Stimulated activated CD8-positive, alpha-beta memory T cell treated with anti-CD3 and anti-CD28 coated beads, Interleukin-4, amount 100 ng/mL, for 24 hours (primary cell): ENCODE results near the gene EPN1.
"Not testable (repeated sequence)": the region's sequence is repeated elsewhere in the genome, so short reads cannot be mapped to it uniquely, and the experiment has no call there.

Experiments
- DNase-seq: peaks from one replicate; pipeline ENCODE4 v3.0.0-alpha.2; 2020; ENCODE audit warnings: low read depth

EPN1 gene

DNA sequence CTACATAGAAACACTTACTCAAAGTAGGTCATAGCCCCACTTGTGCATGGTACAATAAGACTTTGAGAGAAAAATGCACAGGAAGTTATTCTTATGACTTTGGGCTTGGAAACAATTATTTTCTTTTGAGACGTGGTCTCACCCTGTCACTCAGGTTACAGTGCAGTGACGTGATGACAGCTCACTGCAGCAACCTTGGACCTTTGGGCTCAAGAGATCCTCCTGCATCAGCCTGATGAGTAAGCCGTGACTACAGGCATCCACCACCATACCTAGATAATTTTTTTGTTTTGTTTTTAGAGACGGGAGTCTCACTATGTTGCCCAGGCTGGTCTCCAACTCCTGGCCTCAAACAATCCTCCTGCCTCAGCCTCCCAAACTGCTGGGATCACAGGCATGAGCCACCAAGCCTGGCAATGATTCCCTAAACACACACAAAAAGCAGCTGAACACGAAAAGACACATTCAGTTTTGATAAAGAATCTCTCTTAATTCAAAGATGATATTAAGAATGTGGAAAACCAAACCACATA, 45.3 kb downstream of the EPN1 start:
- DNase-seq, result no peak

DNA sequence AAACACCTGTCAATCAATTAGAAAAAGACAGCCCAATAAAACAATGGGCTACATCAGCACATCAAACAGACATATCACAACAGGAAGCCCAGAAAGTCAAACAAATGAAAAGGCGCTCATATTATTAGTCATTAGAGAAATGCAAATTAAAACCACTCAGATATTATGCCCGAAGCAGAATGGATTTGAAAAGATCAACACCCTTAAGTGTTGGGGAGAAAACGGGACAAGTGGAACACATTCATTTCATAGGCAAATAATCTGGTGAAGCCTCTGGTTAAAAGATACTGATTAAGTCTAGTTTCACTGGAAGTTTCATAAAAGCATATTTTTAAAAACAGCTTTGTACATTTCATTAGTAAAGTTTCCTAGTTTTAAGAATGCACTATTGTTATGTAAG, 45.8 kb downstream of the EPN1 start:
- no peak for DNase-seq

DNA sequence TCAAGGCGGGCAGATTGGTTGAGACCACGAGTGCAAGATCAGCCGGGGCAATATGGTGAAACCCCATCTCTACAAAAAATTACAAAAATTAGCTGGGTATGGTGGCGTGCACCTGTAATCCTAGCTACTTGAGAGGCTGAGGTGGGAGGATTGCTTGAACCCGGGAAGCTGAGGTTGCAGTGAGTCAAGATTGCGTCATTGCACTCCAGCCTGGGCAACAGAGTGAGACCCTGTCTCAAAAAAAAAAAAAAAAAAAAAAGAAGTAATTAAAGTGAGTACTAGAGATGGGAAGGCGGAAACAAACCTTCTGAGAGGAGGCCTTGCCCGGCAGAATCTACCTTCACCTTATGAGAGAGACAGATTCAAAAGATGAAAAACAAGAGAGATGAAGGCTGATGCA, 48.5 kb downstream of the EPN1 start:
- no peak for DNase-seq

DNA sequence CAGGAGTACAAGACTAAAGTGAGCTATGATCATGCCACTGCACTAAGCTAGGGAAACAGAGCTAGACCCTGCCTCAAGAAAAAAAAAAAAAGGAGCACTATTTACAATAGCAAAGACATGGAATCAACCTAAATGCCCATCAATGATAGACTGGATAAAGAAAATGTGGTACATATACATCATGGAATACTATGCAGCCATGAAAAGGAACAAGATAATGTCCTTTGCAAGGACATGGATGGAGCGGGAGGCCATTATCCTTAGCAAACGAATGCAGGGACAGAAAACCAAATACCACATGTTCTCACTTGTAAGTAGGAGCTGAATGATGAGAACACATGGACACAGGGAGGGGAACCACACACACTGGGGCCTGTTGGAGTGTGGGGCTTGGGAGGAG, 55.4 kb downstream of the EPN1 start:
- not testable (repeated sequence) for DNase-seq

DNA sequence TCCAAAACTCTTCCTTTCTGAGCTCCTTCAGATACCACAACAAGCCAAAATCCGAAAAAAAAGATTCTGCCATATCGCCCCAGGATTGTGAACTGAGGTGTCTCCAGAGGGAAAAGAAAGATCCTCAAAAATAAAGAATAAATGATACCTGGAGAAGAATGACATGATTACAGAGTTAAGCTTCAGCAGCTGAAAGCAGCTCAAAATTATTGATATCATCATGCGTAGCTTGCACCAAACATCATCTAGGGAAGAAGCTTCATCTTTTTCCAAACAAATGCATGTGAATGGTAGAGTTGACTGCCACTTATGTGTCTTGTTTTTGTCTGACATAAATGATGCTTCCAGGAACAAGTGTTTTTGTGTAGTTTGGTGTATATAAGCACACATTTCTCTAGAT, 63.3 kb downstream of the EPN1 start, which contains the start of gene NLRP9:
NLRP9 (minus strand) TSS at position 101 of the 400 bp plus-strand sequence; CDS start at position 73, 28 bp downstream.
- DNase-seq, result no peak

DNA sequence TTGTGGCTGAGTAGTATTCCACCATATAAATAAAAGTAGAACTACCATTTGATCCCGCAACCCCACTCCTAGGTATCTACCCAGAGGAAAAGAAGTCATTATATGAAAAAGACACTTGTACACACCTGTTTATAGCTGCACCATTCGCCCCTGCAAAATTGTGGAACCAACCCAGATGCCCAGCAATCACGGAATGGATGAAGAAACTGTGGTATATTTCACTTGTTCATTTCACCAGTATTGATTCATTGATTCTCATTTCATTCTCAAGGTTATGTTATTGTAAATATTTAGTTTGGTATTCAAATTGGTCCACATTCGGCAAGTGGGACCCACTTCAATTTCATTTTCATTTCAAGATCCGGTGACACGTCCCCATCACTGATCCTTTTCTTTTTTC, 75.7 kb downstream of the EPN1 start:
- DNase-seq, result no peak

DNA sequence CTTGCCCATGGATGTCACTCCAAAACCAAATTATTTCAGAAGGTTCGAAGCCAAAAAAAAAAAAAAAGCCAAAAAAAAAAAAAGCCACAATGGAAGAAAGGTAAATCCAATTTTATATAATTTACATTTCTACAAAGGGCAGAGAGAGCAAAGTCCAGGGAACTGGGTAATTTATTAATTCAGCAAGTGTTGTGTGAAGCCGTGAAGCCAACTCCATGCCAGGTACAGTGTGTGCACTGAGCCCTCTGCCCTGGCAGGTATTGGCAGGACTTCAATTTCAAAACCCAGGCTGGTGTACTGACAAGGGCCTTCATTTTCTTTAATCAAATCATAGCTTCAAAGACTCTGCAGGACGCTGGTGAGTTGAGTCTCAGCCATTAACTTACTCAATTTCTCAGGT, 78.4 kb downstream of the EPN1 start:
- DNase-seq, result no peak

DNA sequence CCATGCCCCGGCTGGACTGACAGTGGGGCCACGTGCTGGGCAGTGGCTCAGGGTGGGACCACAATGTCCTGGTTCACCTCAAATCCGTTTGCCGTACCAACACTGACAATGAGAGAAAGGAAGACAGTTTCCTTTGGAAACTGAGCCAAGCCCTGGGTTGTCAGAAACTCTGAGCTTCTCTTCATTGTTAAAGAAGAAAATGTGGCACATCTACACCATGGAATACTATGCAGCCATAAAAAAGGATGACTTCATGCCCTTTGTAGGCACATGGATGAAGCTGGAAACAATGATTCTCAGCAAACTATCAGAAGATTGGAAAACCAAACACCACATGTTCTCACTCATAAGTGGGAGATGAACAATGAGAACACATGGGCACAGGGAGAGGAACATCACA, 81.8 kb downstream of the EPN1 start:
- not testable (repeated sequence) for DNase-seq

DNA sequence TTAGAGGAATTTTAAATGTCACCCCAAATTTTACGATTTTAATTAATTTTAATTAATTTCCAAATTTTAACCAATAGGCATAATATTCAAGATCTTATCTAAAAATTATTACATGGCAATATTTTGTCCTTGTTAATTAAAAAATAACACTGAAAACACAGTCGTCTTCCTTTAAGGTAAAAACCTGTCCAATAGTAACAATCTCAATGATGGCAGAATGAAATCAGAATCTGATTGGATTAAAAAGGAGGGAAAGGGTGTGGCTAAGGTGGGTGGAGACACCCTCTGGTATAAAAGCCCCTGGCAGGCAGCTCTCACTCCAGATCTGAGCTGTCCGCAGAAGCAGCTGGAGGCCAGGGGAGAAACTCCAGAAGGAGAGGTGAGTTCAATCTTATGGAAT, 83.8 kb downstream of the EPN1 start, which contains the start of gene RFPL4A:
RFPL4A (plus strand) TSS at position 301 of the 400 bp plus-strand sequence. CDS start 2,704 bp downstream, outside the sequence.
- DNase-seq, result not testable (repeated sequence)
